GM20000 (cell line): ENCODE data around the gene CCNY.
"Not testable (repeated sequence)": the region's sequence is repeated elsewhere in the genome, so short reads cannot be mapped to it uniquely, and the experiment has no call there.

Source experiments
- DNase-seq: peaks from one replicate; pipeline ENCODE4 v3.0.0; 2012; ENCODE audit warnings: low spot score
- TF ChIP-seq, protein P1 (sequence below): IDR thresholded peaks from 2 replicates; pipeline ENCODE4 v1.5.1; 2012; ENCODE audit warnings: mild to moderate bottlenecking, control low read depth; ENCODE audit errors: extremely low read depth, missing control alignments

CCNY gene

GRCh38 chr10:35507519-35508109 lies 171.3 kb downstream of the CCNY start:
- DNase-seq: no peak
- TF ChIP-seq, protein P1, sequence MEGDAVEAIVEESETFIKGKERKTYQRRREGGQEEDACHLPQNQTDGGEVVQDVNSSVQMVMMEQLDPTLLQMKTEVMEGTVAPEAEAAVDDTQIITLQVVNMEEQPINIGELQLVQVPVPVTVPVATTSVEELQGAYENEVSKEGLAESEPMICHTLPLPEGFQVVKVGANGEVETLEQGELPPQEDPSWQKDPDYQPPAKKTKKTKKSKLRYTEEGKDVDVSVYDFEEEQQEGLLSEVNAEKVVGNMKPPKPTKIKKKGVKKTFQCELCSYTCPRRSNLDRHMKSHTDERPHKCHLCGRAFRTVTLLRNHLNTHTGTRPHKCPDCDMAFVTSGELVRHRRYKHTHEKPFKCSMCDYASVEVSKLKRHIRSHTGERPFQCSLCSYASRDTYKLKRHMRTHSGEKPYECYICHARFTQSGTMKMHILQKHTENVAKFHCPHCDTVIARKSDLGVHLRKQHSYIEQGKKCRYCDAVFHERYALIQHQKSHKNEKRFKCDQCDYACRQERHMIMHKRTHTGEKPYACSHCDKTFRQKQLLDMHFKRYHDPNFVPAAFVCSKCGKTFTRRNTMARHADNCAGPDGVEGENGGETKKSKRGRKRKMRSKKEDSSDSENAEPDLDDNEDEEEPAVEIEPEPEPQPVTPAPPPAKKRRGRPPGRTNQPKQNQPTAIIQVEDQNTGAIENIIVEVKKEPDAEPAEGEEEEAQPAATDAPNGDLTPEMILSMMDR: no peak

GRCh38 chr10:35508647-35509046 lies 172.3 kb downstream of the CCNY start:
- TF ChIP-seq, protein P1: no peak
- no peak for DNase-seq

DNA sequence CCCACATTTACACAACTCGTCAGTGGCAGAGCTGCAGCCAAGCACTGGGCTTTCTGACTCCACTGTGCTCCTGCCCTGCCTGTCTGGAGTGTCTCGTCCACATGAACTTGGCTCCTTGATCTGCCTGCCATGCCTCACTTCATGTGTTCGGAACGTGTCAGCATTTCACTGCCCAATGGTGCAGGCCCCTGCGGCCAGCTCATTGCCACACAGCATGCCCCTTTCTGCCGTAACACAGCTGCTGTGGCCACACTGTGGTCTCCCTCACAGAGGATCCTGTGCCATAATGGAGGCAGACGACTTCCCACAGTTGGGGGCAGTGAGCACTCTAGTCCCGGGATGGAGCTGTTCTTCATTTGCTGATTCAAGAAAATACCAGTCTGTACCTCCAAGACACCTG lies 174.6 kb downstream of the CCNY start:
- TF ChIP-seq, protein P1: no peak
- no peak for DNase-seq

- no peak for DNase-seq
- TF ChIP-seq, protein P1: no peak
Observed at GRCh38 chr10:35511647-35512046, 175.3 kb downstream of the CCNY start.

DNA sequence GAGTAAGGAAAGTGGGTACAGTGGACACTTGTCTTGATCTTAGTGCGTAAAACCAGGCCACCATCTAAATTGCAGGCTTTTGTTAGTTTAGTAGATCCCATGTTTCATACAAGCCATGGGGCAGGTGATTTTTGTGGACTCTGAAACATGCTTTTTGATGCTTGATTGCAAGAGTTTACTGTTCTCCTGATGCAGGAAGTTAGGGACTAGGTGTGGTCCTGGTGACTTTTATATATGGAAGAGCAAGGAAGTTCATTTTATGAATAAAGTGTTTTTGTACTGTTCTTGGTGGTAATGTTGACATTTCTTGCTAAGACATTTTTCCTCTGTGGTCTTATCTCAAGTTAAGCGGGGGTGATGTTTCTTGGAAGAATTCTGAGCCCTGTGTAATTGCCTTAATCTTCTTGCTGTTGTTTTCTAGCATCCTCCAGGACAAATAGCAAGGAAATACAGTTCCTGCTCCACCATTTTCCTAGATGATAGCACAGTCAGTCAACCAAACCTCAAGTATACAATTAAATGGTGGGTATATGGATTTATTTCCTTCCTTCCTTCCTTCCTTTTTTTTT lies 179.9 kb downstream of the CCNY start:
- TF ChIP-seq, protein P1: no peak

GRCh38 chr10:35517431-35518181 lies 181.3 kb downstream of the CCNY start:
- TF ChIP-seq, protein P1: no peak
- DNase-seq: no peak

More for the DNA sequence above, 179.9 kb downstream of the CCNY start:
- DNase-seq: no peak

DNA sequence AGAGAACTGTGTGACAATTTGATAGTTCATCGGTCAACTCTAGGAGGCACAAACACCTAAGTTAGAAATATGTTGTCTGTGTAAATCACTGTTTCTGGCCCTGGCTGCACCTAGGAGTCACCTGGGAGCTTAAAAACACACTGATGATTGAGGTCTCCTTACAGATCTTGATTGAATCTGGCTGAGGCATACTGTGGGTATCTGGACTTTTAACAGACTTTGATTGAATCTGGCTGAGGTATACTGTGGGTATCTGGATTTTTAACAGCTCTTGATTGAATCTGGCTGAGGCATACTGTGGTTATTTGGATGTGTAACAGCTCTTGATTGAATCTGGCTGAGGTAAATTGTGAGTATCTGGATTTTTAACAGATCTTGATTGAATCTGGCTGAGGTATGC lies 181.9 kb downstream of the CCNY start:
- DNase-seq: not testable (repeated sequence)

DNA sequence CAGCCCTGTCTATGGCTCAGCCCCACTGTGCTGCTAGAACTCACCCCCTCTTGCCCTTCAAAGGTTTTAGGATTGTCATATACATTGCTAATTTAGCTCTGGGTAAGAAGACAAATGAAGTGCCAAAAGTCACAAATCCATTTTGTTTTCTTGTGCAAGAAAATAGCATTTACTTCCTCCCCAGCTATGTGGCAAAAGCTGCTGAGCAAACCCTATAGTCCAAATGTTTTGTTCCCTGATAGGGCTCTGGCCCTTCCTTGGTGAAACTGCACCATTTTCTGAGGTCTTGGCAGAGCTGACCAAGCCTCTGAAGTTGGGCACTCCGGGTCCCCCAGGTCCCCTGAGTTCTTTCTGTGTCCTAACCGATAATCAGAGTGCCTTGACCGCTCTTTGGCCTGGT lies 184.7 kb downstream of the CCNY start:
- DNase-seq: no peak
- TF ChIP-seq, protein P1: no peak
